Measurements from ENCODE around the gene SLC9A6.
"Not testable (repeated sequence)": the region's sequence is repeated elsewhere in the genome, so short reads cannot be mapped to it uniquely, and the experiment has no call there.

The SLC9A6 gene

GRCh38 chrX:136030303-136031191, 45.3 kb downstream of the SLC9A6 start:
- DNase-seq: no peak

- no peak for DNase-seq
Measured at GRCh38 chrX:136031626-136032025, 46.4 kb downstream of the SLC9A6 start.

- DNase-seq: no peak
Measured at GRCh38 chrX:136032370-136032769, 47.1 kb downstream of the SLC9A6 start.

- no peak for DNase-seq
Measured at GRCh38 chrX:136034668-136035067, 49.4 kb downstream of the SLC9A6 start.

- no peak for DNase-seq
Measured at GRCh38 chrX:136035663-136036062, 50.4 kb downstream of the SLC9A6 start.

- DNase-seq: no peak
Measured at GRCh38 chrX:136039485-136039884, 54.2 kb downstream of the SLC9A6 start.

GRCh38 chrX:136039968-136040367, 54.7 kb downstream of the SLC9A6 start:
- no peak for DNase-seq

GRCh38 chrX:136041254-136041812, 56.1 kb downstream of the SLC9A6 start:
- DNase-seq: no peak

- DNase-seq: no peak
Measured at GRCh38 chrX:136045008-136045407, 59.8 kb downstream of the SLC9A6 start.

- no peak for DNase-seq
Measured at GRCh38 chrX:136046295-136047015, 61.2 kb downstream of the SLC9A6 start.

- no peak for DNase-seq
Measured at GRCh38 chrX:136047016-136047642, 61.9 kb downstream of the SLC9A6 start.

- DNase-seq: no peak
Measured at GRCh38 chrX:136047969-136048368, 62.7 kb downstream of the SLC9A6 start.

GRCh38 chrX:136048446-136048845, 63.2 kb downstream of the SLC9A6 start:
- no peak for DNase-seq

GRCh38 chrX:136049608-136050007, 64.4 kb downstream of the SLC9A6 start:
- no peak for DNase-seq

- not testable (repeated sequence) for DNase-seq
Measured at GRCh38 chrX:136050875-136051274, 65.6 kb downstream of the SLC9A6 start.

- DNase-seq: no peak
Measured at GRCh38 chrX:136051611-136052010, 66.4 kb downstream of the SLC9A6 start.

- no peak for DNase-seq
Measured at GRCh38 chrX:136055651-136056221, 70.5 kb downstream of the SLC9A6 start.

- DNase-seq: no peak
Measured at GRCh38 chrX:136057567-136057966, 72.3 kb downstream of the SLC9A6 start.

- DNase-seq: no peak
Measured at GRCh38 chrX:136059350-136059749, 74.1 kb downstream of the SLC9A6 start.

- DNase-seq: no peak
Measured at GRCh38 chrX:136061286-136061685, 76.1 kb downstream of the SLC9A6 start.

GRCh38 chrX:136061696-136062095, 76.5 kb downstream of the SLC9A6 start:
- DNase-seq: peak; percentile 34

GRCh38 chrX:136063340-136064079, 78.3 kb downstream of the SLC9A6 start:
- DNase-seq: no peak
